ENCODE measurements around the gene EYA4. TPM values are rescaled to one million over a fixed set of nuclear protein-coding genes. Genes with fewer than 3 reads are reported as not detected.

EYA4 gene
- total RNA-seq, 1 donor from 2014 or later, result 15.4 TPM

- Histone ChIP-seq H3K27ac (replicated peaks) (no peak overlapping the region), H3K4me3 (no peak overlapping the region), H3K4me1 (peaks cover 14% of the 10 kb centered on the region), H3K36me3 (no peaks in the 10 kb centered on the region), H3K27me3 (ENCODE audit: low read depth) (no peaks in the 10 kb centered on the region), H3K9me3 (replicated peaks) (no peaks in the 10 kb centered on the region)
- intact Hi-C loops (cut with micrococcal nuclease), result no loop called here
- no peak for DNase-seq
- TF ChIP-seq CTCF (IDR thresholded peaks at IDR 0.05; ENCODE audit: borderline replicate concordance), result no peak
Measured at GRCh38 chr6:133418108-133418507, 177.0 kb downstream of the EYA4 start.

GRCh38 chr6:133423242-133423641, 182.1 kb downstream of the EYA4 start:
- DNase-seq, result no peak
- intact Hi-C loops (cut with micrococcal nuclease), result no loop called here
- no peaks in the 10 kb centered on the region for H3K9me3 ChIP-seq (replicated peaks)
- H3K4me1 ChIP-seq, result no peaks in the 10 kb centered on the region
- no peak for TF ChIP-seq CTCF (IDR thresholded peaks at IDR 0.05; ENCODE audit: borderline replicate concordance)
- no peak overlapping the region for H3K4me3 ChIP-seq
- H3K36me3 ChIP-seq, result no peaks in the 10 kb centered on the region
- H3K27me3 ChIP-seq (ENCODE audit: low read depth), result no peaks in the 10 kb centered on the region
- H3K27ac ChIP-seq (replicated peaks), result no peak overlapping the region

GRCh38 chr6:133424359-133424758, 183.2 kb downstream of the EYA4 start:
- H3K4me3 ChIP-seq, result no peak overlapping the region
- TF ChIP-seq CTCF (IDR thresholded peaks at IDR 0.05; ENCODE audit: borderline replicate concordance), result no peak
- no peaks in the 10 kb centered on the region for H3K27me3 ChIP-seq (ENCODE audit: low read depth)
- no peak for DNase-seq
- no peaks in the 10 kb centered on the region for H3K4me1 ChIP-seq
- intact Hi-C loops (cut with micrococcal nuclease), result no loop called here
- H3K27ac ChIP-seq (replicated peaks), result no peak overlapping the region
- H3K9me3 ChIP-seq (replicated peaks), result no peaks in the 10 kb centered on the region
- no peaks in the 10 kb centered on the region for H3K36me3 ChIP-seq

- H3K27me3 ChIP-seq (ENCODE audit: low read depth), result no peaks in the 10 kb centered on the region
- H3K36me3 ChIP-seq, result no peaks in the 10 kb centered on the region
- H3K4me1 ChIP-seq, result no peaks in the 10 kb centered on the region
- no peak overlapping the region for H3K4me3 ChIP-seq
- intact Hi-C loops (cut with micrococcal nuclease), result no loop called here
- H3K9me3 ChIP-seq (replicated peaks), result no peaks in the 10 kb centered on the region
- no peak for DNase-seq
- no peak for TF ChIP-seq CTCF (IDR thresholded peaks at IDR 0.05; ENCODE audit: borderline replicate concordance)
- H3K27ac ChIP-seq (replicated peaks), result no peak overlapping the region
Measured at GRCh38 chr6:133426038-133426437, 184.9 kb downstream of the EYA4 start.

GRCh38 chr6:133428295-133428694, 187.1 kb downstream of the EYA4 start:
- H3K27me3 ChIP-seq (ENCODE audit: low read depth), result no peaks in the 10 kb centered on the region
- H3K4me1 ChIP-seq, result peaks cover 14% of the 10 kb centered on the region
- H3K9me3 ChIP-seq (replicated peaks), result no peaks in the 10 kb centered on the region
- H3K27ac ChIP-seq (replicated peaks), result no peak overlapping the region
- no peak for DNase-seq
- intact Hi-C loops (cut with micrococcal nuclease), result no loop called here
- TF ChIP-seq CTCF (IDR thresholded peaks at IDR 0.05; ENCODE audit: borderline replicate concordance), result no peak
- no peaks in the 10 kb centered on the region for H3K36me3 ChIP-seq
- H3K4me3 ChIP-seq, result no peak overlapping the region

- no peak overlapping the region for H3K4me3 ChIP-seq
- no peaks in the 10 kb centered on the region for H3K36me3 ChIP-seq
- no peaks in the 10 kb centered on the region for H3K9me3 ChIP-seq (replicated peaks)
- no peak overlapping the region for H3K27ac ChIP-seq (replicated peaks)
- intact Hi-C loops (cut with micrococcal nuclease), result no loop called here
- no peak for TF ChIP-seq CTCF (IDR thresholded peaks at IDR 0.05; ENCODE audit: borderline replicate concordance)
- peaks cover 26% of the 10 kb centered on the region for H3K4me1 ChIP-seq
- no peaks in the 10 kb centered on the region for H3K27me3 ChIP-seq (ENCODE audit: low read depth)
- DNase-seq, result no peak
Measured at GRCh38 chr6:133430530-133430929, 189.4 kb downstream of the EYA4 start.

Data from left ventricle myocardium inferior (tissue), 1 donor.